Measurements from ENCODE around the gene ABCF2.
A peak's percentile ranks its signal among the peaks of the same experiment; 100 is the strongest.

ABCF2 gene

DNA sequence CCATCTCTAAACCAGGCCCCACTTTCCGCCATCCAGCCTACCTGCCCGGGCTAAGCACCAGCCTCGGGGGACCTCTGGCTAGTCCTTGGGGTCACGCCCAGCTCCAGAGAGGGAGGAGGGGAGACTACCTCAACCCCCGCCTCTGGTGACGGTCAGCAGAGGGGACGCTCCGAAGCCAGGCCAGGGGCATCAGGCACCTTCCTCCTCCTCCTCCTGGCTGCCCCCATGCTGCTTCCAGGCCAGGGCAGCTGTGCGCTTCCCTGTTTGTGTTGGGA is 25.5 kb upstream of the ABCF2 start:
- no peak overlapping the region for H2AFZ ChIP-seq (ENCODE audit: low read depth)

DNA sequence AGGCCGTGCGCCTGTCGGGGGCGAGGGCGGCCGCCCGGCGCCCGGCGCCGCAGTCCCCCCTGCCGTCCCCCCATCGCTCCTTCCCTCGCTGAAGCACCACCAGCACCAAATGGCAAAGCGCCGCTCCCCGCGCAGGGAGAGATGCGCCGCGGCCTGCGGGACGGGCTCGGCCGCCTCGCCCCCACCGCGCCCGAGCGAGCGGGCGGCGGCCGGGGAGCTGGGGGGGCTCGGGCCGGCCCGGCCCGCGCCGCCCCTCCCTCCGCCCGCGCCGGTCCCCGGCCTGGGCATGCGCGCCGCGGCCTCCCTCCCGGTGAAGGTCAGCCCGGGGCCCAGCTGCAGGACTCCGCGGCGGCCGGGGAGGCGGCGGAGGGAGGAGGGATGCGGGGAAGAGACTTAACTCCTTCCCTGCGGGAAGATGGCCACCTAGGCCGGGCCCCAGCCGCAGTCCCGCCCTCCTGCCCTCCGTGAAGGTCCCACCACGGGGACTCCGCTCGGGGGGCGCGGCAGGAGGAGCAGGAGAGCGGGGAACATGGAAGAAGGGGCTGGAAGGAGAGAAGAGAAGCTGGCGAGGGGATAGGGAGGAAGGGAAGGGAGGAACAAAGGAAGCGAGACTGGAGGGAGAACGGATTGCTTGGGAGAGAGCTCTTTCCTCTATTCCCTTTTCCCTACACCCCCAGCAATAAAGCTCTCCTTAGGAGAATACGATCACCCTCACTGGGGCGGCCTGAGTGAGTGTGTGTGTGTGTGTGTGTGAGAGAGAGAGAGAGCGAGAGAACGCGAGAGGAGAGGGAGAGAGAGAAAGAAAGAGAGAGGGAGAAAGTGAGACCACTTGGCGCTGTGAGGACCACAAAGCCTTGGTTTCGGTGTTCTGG is 24.9 kb upstream of the ABCF2 start:
- peaks cover 96% of the 10 kb centered on the region for H3K27me3 ChIP-seq (ENCODE audit: insufficient read depth, low read depth)
- peak overlapping the region; percentile 80 for H3K4me2 ChIP-seq
- TF ChIP-seq, protein P1, sequence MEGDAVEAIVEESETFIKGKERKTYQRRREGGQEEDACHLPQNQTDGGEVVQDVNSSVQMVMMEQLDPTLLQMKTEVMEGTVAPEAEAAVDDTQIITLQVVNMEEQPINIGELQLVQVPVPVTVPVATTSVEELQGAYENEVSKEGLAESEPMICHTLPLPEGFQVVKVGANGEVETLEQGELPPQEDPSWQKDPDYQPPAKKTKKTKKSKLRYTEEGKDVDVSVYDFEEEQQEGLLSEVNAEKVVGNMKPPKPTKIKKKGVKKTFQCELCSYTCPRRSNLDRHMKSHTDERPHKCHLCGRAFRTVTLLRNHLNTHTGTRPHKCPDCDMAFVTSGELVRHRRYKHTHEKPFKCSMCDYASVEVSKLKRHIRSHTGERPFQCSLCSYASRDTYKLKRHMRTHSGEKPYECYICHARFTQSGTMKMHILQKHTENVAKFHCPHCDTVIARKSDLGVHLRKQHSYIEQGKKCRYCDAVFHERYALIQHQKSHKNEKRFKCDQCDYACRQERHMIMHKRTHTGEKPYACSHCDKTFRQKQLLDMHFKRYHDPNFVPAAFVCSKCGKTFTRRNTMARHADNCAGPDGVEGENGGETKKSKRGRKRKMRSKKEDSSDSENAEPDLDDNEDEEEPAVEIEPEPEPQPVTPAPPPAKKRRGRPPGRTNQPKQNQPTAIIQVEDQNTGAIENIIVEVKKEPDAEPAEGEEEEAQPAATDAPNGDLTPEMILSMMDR (conservative IDR thresholded peaks at IDR 0.05; ENCODE audit: low read depth, low read length): no peak
- H4K20me1 ChIP-seq (ENCODE audit: insufficient read depth): no peaks in the 10 kb centered on the region
- H3K79me2 ChIP-seq (ENCODE audit: insufficient read depth, low read depth): no peaks in the 10 kb centered on the region
- peaks cover 4% of the 10 kb centered on the region for H3K4me1 ChIP-seq (ENCODE audit: low read depth, poor library complexity, severe bottlenecking)
- peak overlapping the region; percentile 64 for H2AFZ ChIP-seq (ENCODE audit: low read depth)
- no peak overlapping the region for H3K4me3 ChIP-seq (IDR thresholded peaks at IDR 0.05; ENCODE audit: insufficient read depth, low read depth, low read length)
- H3K9ac ChIP-seq: no peak overlapping the region
- H3K36me3 ChIP-seq (ENCODE audit: insufficient read depth): no peaks in the 10 kb centered on the region
- H3K27ac ChIP-seq: no peak overlapping the region

More for the DNA sequence above, 25.5 kb upstream of the ABCF2 start:
- H3K27ac ChIP-seq: no peak overlapping the region
- TF ChIP-seq, protein P1 (conservative IDR thresholded peaks at IDR 0.05; ENCODE audit: low read depth, low read length): no peak
- H3K4me3 ChIP-seq (IDR thresholded peaks at IDR 0.05; ENCODE audit: insufficient read depth, low read depth, low read length): no peak overlapping the region
- no peak overlapping the region for H3K4me2 ChIP-seq
- peaks cover 4% of the 10 kb centered on the region for H3K4me1 ChIP-seq (ENCODE audit: low read depth, poor library complexity, severe bottlenecking)
- peaks cover 96% of the 10 kb centered on the region for H3K27me3 ChIP-seq (ENCODE audit: insufficient read depth, low read depth)
- no peaks in the 10 kb centered on the region for H4K20me1 ChIP-seq (ENCODE audit: insufficient read depth)
- H3K36me3 ChIP-seq (ENCODE audit: insufficient read depth): no peaks in the 10 kb centered on the region
- H3K9ac ChIP-seq: no peak overlapping the region
- H3K79me2 ChIP-seq (ENCODE audit: insufficient read depth, low read depth): no peaks in the 10 kb centered on the region

DNA sequence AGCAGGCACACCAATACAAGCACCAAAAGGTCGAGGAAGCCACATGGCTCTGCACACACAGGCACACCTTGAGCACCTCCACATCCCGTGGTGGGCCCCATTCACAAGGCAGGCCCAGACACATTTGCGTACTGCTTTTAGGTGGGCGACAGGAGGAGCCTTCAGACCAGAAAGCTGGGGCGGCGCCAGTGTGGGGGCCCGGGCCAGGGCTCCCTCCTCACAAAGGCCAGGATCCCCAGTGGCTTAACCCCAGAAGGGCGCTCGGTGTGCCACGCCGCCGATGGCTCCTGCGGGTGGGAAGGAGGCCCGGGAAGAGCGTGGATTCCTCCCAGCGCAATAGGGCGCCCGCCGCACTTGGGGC is 24.3 kb upstream of the ABCF2 start:
- no peak overlapping the region for H3K4me3 ChIP-seq (IDR thresholded peaks at IDR 0.05; ENCODE audit: insufficient read depth, low read depth, low read length)
- H3K4me1 ChIP-seq (ENCODE audit: low read depth, poor library complexity, severe bottlenecking): peaks cover 4% of the 10 kb centered on the region
- H3K79me2 ChIP-seq (ENCODE audit: insufficient read depth, low read depth): no peaks in the 10 kb centered on the region
- H3K27me3 ChIP-seq (ENCODE audit: insufficient read depth, low read depth): peaks cover 96% of the 10 kb centered on the region
- no peaks in the 10 kb centered on the region for H4K20me1 ChIP-seq (ENCODE audit: insufficient read depth)
- no peaks in the 10 kb centered on the region for H3K36me3 ChIP-seq (ENCODE audit: insufficient read depth)
- H3K9ac ChIP-seq: no peak overlapping the region
- H2AFZ ChIP-seq (ENCODE audit: low read depth): peak overlapping the region; percentile 56; the same call in 1 of the 2 replicates
- H3K27ac ChIP-seq: no peak overlapping the region
- TF ChIP-seq, protein P1 (conservative IDR thresholded peaks at IDR 0.05; ENCODE audit: low read depth, low read length): no peak
- H3K4me2 ChIP-seq: peak overlapping the region; percentile 49; the same call in 1 of the 2 replicates

DNA sequence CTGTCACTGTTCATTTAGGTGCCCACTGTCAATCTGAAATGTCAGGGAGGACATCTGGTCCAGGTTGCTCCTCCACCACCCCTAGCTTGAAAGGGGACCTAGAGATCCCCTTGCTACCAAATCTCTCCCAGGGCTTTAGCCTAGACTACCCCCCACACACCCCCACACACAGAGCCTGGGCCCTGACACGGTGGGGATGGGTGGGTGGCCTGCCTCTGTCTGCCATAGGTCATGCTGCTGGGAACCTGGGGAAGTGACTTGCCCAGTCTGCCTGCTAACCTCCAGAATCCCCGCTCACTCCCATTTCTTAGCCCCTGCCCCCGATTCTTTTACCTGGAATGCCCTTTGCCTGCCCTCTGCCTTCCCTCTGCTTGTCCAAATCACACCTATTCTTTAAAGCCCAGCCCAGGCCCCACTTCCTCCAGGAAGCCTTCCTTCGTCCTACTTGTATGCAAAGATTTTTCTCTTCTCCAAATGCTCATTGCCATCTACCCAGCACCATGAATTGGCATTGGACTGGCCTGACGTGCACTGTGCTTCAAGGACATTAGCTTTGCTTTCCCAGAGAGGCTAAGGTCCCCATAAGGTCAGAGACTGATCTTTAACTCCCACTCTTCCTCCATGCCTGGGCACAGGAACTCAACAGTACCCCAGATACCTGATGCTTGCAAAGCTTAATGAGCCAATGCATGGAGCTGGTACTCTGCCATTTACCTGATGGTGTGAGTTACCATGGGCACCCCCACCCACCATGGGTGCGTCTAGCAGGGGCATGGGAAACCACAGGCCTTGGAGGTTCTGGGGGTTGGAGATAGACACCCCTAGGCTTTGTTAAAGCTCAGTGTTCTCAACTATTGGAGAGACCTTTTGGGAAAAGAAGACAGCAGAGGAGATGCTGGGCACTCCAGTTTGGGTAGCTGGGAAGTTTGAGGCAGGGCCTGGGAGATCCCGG is 23.5 kb upstream of the ABCF2 start:
- H3K4me1 ChIP-seq (ENCODE audit: low read depth, poor library complexity, severe bottlenecking): peaks cover 4% of the 10 kb centered on the region
- H3K27me3 ChIP-seq (ENCODE audit: insufficient read depth, low read depth): peaks cover 96% of the 10 kb centered on the region
- H3K27ac ChIP-seq: no peak overlapping the region
- H4K20me1 ChIP-seq (ENCODE audit: insufficient read depth): no peaks in the 10 kb centered on the region
- H2AFZ ChIP-seq (ENCODE audit: low read depth): no peak overlapping the region
- no peak overlapping the region for H3K4me2 ChIP-seq
- TF ChIP-seq, protein P1 (conservative IDR thresholded peaks at IDR 0.05; ENCODE audit: low read depth, low read length): no peak
- H3K79me2 ChIP-seq (ENCODE audit: insufficient read depth, low read depth): no peaks in the 10 kb centered on the region
- no peak overlapping the region for H3K9ac ChIP-seq
- H3K4me3 ChIP-seq (IDR thresholded peaks at IDR 0.05; ENCODE audit: insufficient read depth, low read depth, low read length): no peak overlapping the region
- no peaks in the 10 kb centered on the region for H3K36me3 ChIP-seq (ENCODE audit: insufficient read depth)
